NCI-H1930 (cell line): ENCODE results near the gene MARCO.
"Not testable (repeated sequence)": the region's sequence is repeated elsewhere in the genome, so short reads cannot be mapped to it uniquely, and the experiment has no call there.

Experiments
- DNase-seq, 2 experiments: peaks; one replicate each; lab custom pipeline; 2025; lab: John Stamatoyannopoulos, UW

The MARCO gene

GRCh38 chr2:119005051-119005450 is 63.1 kb downstream of the MARCO start:
- no peak for DNase-seq

GRCh38 chr2:119005555-119005954 is 63.6 kb downstream of the MARCO start:
- DNase-seq, result no peak

- no peak for DNase-seq
Observed at GRCh38 chr2:119006441-119006840, 64.4 kb downstream of the MARCO start.

- no peak for DNase-seq
Observed at GRCh38 chr2:119008108-119008507, 66.1 kb downstream of the MARCO start.

- no peak for DNase-seq
Observed at GRCh38 chr2:119009110-119009509, 67.1 kb downstream of the MARCO start.

- no peak for DNase-seq
Observed at GRCh38 chr2:119010336-119010735, 68.3 kb downstream of the MARCO start.

- DNase-seq, result peak; percentile 11 to 59
Observed at GRCh38 chr2:119011162-119011909, 69.3 kb downstream of the MARCO start.

- no peak for DNase-seq
Observed at GRCh38 chr2:119011910-119012209, 69.9 kb downstream of the MARCO start.

GRCh38 chr2:119012345-119013301 is 70.6 kb downstream of the MARCO start:
- DNase-seq, result no peak

- DNase-seq, result no peak
Observed at GRCh38 chr2:119013671-119014070, 71.7 kb downstream of the MARCO start.

GRCh38 chr2:119015845-119016244 is 73.9 kb downstream of the MARCO start:
- DNase-seq, result no peak

- DNase-seq, result no peak
Observed at GRCh38 chr2:119019521-119019920, 77.5 kb downstream of the MARCO start.

- DNase-seq, result no peak
Observed at GRCh38 chr2:119022678-119023077, 80.7 kb downstream of the MARCO start.

GRCh38 chr2:119023534-119023933 is 81.5 kb downstream of the MARCO start:
- DNase-seq, result no peak

- DNase-seq, result no peak
Observed at GRCh38 chr2:119024152-119024551, 82.2 kb downstream of the MARCO start.

- DNase-seq, result no peak
Observed at GRCh38 chr2:119024568-119024967, 82.6 kb downstream of the MARCO start.

- DNase-seq, result no peak
Observed at GRCh38 chr2:119025013-119025412, 83.0 kb downstream of the MARCO start.

- DNase-seq, result no peak
Observed at GRCh38 chr2:119025762-119026351, 83.9 kb downstream of the MARCO start.

- no peak for DNase-seq
Observed at GRCh38 chr2:119026890-119027289, 84.9 kb downstream of the MARCO start.

- DNase-seq, result peak in 1 of 2 experiments; percentile 9
Observed at GRCh38 chr2:119028327-119029174, 86.6 kb downstream of the MARCO start.

- no peak for DNase-seq
Observed at GRCh38 chr2:119029297-119029696, 87.3 kb downstream of the MARCO start.

GRCh38 chr2:119037922-119038321 is 95.9 kb downstream of the MARCO start:
- not testable (repeated sequence) for DNase-seq
